Stimulated activated CD8-positive, alpha-beta memory T cell treated with anti-CD3 and anti-CD28 coated beads, Interleukin-15, amount 100 ng/mL, for 1 hour (primary cell): ENCODE measurements around the gene DCHS1.

ENCODE experiments used
- DNase-seq: peaks from one replicate; pipeline ENCODE4 v3.0.0-alpha.2; 2020; ENCODE audit warnings: low read depth

DCHS1 gene

DNA sequence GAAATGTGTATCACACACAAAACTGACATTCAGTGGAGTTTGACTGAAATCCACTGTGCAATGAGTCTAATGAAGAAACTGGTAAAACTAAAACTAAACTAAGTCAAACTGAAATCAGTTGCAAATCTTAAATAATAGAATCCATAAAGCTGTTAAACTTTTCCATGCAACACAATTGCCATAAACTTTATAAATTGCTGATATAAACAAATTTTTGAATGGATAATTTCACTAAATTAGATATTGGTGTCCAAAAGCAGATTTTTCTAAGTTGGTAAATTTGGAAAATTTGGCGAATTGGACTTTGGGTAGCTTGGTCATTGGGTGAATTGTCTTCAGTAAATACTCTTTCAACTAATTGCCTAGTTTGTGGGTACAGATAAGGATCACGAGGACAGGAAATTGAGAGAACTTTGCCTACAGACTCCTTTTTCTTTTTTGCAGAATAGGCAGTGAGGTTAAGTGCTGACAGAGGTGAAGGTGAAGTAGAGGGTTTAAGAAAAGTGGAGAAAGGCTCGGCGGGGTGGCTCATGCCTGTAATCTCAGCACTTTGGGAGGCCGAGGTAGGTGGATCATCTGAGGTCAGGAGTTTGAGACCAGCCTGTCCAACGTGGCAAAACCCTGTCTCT is 14.7 kb upstream of the DCHS1 start:
- DNase-seq, result no peak

DNA sequence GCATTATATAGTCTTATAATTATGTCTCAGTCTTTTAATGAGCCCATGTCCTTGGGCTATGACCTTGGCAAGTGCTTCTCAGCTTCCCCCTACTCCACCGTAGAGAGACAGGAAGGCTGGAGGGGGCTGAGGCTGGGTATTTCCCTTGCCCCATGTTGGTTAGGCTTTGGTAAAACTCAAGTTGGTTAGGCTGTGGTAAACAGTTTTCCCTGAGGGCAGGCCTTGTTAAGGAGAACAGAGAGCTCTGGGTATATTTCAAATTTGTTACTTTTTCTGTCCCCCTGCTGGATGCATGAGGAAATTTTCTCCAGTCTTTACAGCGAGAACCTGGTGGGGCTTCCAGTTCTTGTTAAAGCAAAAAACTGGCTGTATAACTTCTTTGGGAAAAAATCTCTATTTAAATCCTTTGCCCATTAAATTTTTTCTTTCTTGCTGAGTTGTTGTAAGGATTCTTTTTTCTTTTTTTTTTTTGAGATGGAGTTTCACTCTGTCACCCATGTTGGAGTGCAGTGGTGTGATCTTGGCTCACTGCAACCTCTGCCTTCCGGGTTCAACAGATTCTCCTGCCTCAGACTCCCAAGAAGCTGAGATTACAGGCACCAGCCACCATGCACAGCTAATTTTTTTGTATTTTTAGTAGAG is 12.2 kb upstream of the DCHS1 start:
- DNase-seq, result no peak

DNA sequence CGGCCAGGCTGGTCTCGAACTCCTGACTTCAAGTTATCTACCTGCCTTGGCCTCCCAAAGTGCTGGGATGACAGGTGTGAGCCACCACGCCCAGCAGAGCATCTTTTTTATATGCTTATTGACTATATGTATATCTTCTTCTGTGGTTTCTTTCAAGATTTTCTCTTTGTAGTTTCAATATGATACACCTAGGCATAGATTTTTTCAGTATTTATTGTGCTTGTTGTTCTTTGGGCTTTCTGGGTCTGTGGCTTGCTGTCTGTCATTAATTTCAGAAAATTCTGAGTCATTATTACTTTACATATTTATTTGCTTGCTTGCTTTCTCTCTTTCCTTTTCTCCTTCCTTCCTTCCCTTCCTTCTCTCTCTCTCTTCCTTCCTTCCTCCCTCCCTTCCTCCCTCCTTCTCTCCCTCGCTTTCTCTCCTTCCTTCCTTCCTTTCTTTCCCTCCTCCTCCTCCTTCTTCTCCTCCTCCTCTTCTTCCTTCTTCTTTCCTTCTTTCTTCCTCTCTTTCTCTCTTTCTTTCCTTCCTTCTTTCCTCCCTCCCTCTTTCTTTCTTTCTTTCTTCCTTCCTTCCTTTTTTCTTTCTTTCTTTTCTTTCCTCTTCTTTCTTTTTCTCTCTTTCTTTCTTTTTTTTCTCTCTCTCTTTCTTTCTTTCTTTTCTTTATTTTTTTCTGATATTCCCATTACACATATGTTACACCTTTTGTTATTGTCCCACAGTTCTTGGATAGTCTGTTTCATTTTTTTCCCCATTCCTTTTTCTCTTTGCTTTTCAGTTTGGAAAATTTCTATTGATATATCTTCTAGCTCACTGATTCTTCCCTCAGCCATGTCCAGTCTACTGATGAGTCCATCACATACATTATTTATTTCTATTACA is 10.9 kb upstream of the DCHS1 start:
- DNase-seq, result no peak

DNA sequence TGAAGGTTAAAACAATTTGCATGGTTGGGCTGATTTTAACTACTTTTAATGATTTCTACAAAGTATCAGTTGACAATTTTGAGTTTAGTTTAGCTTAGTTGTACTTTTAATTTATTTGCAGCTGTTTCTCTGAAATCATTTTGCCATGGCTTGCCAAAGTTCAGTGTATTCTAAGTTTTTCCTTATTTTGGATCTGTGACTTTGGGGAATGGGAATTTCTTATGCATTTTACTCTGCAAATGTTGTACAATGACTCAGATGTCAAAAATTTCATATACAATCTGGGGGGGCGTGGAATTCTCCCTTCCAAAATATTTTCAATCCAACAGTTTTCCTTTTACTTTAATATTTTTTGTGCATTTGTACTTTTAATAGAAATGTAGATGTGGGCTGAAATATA is 8.9 kb upstream of the DCHS1 start:
- no peak for DNase-seq

DNA sequence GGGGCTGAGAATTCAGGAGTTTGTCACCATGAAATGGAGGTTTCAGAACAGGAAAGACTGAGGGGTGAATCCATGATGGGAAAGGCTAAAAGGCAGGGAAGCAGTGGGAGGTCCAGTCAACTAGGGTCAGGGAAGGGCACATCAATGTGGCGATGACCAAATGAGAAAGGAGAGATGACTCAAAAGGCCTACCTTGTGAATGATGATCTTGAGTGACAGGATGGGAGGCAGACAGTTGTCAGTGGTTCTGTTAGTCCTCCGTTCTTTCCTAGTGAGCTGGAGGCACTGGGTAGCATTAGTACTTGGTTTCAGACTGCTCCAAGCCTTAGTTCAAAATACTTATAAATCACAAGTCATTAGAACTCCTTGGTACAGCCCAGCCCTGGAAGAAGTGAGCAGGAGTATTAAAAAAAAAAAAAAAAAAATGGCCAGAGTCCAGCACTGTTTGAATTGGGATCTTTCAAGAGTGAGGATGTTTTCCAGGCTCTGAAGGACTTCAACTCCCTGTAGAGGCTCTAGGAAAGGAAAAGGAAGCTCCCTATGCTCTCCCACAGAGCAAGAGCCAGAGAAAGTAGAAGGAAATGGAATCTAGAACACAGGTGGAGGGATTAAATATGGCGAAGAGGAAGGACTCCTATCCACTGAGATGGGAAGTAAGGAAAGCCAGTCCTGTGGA is 8.3 kb upstream of the DCHS1 start:
- DNase-seq, result no peak

DNA sequence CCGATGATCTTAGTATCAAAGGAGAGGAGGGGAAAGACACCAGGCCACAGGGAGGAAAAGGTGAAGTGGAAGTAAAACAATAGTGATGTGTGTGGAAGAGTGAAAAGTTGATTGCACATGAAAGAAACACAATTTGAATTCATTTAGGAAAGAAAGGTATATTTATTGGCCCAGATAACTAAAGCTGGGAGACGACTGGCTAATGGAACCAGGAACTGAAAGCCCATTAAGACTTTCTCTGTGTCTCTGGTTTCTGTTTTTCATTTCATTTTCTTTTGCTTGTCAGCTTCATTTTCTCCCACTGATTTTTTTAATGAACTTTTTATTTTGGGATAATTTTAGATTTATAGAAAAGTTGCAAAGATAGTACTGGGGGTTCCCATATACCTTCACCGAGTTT is 5.1 kb upstream of the DCHS1 start:
- DNase-seq, result no peak

DNA sequence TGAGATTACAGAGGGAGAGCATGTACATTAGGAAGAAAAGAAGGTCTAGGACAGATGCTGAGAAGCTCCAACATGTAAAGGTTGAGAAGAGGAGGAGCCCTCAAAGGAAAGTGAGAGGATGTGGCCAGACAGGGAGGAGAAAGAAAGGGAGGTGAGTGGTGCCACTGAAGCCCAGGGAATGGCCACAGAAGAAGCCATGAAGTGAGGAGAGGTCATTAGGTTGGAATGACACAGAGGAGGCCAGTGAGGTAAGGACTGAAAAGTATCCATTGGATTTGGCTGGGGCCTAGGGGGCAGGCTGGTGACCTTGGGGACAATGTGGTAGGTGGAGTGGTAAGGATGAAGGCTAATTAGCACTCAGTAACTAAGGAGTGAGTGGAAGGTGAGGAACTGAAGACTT is 3.0 kb upstream of the DCHS1 start:
- no peak for DNase-seq

DNA sequence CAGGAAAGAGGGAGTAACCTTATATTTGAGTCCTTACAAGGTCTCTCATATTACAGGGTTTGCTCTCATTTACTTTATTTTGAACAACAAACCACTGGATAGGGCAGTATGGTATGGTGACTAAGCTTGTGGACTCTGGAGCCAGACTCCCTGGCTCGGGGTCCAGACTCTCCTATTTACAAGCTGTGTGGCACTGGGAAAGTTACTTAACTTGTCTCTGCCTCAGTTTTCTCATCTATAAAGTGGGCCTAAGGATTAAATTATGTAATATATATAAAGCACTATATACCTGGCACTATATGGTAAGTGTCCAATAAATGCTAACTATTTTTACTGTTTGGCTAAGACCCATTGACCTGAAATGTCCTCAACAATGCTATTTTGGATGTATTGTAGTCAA is 1.7 kb upstream of the DCHS1 start:
- no peak for DNase-seq

DNA sequence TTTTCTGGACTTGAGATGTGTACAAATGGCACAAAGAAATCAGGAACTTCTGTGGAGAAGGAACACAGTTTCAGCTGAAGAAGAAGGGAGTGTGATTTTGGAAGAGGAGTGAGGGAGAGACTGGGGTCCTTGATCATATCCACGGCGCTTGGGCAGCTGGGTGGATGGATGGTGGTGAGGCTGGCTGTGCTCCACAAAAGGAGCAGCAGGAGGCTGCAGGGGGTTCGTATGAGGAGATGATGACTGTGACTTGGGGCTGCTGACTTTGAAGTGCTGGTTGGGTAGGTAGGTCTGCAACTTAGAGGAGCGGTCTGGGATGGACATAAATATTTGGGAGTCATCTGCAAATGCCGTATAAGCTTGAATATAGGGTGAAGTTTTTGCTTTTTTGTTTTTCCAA is 1.3 kb upstream of the DCHS1 start:
- DNase-seq, result no peak

DNA sequence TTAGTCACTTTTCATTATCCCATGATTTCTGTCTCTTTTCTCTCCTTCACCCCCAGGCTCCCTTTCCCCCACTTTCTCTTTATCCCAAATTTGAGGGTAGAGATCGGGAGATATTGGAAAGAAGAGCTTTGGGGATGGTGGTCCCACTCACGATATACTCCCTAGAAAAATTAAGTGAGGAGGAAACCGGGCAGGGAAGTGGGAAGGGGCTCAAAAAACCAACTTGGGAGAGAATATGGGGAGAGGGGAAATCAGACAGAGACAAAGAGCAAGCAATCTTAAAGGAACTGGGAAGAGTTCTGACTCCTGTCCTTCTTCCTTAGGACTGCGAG is 941 bp upstream of the DCHS1 start:
- DNase-seq, result no peak

DNA sequence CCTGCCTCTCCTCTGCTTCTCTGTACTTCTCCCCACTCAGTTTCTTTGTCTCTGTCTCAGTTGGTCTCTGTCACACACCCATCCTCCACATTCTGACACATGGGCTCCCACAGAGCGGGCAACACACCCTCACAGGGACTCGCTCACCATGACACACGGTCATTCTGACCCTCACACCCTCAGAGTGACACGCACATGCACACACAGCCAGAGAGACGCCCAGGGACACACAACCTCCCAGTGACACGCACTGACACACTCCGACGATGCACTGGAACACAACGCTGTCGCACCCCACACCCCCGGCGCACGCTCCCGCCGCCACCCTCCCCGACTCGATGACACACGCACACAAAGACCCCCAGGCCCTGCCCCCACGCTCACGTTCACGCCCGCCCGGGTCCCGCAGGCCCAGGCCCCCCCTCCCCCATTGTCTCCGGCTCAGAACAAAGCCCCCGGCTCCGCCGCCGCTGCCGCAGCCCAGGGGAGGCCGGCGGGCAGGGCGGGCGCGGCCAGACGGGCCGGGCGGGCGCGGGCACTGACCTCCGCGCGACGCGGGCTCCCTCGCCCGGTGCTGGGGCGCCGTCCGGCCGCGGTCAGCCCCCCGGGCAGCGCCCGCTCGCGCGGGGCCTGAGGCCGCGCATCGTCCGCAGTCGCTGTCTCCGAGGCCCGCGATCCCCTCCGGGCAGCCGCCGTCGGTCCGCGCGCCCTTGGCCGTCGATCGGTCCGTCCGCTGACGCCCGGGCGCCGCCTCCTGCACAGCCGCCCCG is 404 bp downstream of the DCHS1 start:
- no peak for DNase-seq

DNA sequence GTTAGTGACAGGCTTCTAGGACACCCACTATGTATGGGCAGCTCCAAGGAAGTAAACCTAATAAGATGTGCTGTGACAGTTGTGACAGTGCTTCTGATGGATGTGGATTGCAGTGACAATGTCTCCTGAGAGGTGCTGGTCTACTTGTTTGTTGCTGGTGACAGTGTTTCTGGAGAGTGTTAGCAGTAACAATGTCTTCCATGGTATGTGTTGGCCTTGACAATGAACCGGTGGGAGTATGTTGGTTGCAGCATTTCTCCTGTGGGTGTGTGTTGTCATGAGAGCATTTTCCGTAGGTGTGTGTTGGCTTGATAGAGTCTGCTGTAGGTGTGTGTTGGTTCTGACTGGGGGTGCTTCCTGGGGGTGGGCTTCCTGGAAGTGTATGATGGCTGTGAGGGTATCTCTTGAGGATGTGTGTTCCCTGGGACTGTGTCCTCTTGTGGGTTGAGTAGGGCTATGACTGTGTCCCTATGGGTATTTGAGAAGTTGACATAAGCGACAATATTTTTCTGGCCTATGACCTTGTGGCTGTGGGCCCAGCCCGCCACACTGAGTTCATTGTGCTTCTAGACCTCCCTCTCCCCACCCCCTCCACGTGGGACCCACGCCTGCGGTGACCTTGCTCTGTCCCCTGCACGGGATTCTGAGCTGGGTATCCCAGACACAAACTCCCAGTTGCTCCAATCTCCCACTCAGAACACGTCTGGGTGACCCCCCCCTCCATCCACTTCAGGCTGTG is 1.2 kb downstream of the DCHS1 start:
- DNase-seq, result no peak

DNA sequence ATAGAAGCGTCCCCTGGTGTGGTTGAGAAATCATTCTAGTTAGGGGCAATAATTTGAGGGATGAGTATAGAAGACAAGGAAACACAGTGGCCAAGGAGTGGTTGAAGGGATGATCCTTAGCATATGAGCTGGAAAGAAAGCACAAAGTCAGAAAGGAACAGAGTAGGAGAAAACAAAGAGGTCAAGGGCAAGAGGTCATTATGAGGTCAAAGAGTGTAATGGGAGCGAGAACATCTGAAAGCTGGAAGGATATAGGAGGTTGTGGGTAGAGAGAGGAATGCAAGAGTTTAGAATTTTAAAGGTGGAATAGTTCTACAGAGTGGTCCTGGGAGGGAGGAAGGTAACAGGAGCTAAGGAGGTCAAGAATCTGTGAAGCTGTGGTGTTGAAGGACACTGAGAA is 2.0 kb downstream of the DCHS1 start:
- DNase-seq, result no peak

DNA sequence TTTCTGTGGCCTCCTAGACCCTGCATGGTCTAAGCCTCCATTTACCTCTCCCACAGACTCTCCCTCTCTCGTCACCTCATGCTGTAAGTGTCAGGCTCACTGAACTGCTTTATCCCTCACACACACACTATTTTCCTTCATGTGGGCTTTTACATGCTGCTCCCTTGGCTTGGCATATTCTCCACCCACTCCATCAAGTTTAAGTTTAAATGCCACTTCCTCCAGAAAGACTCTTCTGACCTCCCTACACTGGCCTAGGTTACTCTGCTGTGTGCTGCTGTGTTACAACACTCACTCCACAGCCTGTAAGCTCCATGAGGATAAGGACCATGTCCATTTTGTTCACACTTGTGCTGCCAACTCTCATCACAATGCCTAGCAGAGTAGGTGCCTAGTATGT is 2.5 kb downstream of the DCHS1 start:
- DNase-seq, result no peak

DNA sequence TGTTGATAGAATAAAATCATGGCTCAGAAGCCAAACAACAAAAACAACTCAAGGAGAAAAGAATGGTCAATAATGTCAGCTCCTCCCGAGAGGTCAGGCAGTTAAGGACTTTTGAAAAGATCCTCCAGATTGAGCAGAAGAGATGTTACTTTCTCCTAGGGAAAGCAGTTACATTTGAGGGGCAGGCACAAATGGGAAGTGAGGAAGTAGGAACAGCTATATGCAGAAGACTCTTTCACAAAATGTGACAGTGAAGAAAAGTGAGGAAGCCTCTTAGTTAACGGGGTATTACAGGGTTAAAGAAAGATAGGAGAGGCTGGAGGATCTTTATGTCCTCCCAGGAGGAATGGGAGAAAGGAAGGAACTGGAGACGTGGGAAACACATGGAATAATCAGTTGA is 3.4 kb downstream of the DCHS1 start:
- no peak for DNase-seq

DNA sequence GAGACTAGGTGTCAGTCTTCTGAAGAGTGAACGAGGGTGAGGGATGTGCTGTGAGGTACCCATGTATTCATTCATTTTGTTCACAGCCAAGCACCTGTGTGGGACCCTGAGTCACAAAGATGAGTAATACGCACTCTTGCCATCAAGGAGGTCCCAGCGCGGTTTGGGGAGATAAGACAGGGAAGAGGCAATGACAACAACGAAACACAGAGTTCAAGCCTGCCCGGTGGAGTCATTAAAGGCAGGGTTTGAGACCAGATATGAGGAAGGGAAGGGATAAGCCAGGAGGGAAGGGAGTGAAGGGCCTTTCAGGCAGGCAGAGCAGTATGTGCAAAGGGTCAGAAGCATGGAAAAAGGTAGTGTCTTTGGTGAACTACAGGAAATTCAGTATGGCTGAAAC is 4.6 kb downstream of the DCHS1 start:
- DNase-seq, result no peak

DNA sequence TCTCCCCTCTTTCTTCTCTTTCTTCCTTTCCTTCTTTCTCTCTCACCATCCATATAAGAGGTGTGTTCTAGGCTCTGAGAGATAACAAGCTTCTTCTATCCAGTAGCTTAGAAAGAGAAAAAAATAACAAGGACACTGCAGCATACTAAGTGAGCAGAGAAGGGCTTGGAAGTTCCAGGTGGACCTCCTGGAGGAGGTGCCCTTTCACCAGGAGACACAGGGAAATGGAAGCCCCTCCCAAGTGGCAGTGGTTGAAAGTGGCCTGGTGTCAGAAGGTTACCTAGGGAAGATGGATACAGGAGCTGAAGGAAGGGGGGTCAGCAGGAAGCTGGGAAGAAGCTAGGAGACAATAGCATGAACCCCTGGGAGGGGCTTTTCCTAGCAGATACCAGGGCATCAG is 5.5 kb downstream of the DCHS1 start:
- no peak for DNase-seq

DNA sequence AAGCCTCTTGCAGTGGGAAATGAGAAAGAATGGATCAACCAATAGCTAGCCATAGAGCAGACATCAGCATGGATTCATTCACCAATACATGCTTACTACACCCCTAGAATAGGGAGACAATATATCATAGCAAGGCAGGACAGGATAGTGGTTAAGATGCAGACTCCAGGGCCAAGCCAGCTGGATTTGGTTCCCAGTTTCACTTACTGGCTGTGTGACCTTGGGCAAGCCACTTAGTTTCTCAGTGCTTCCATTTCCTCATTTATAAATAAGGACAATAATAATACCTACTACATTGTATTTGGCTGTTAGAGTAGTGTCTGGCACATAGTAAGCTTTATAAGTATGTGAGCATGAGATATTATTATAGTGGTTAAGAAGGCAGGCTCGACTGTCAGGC is 7.1 kb downstream of the DCHS1 start:
- no peak for DNase-seq

DNA sequence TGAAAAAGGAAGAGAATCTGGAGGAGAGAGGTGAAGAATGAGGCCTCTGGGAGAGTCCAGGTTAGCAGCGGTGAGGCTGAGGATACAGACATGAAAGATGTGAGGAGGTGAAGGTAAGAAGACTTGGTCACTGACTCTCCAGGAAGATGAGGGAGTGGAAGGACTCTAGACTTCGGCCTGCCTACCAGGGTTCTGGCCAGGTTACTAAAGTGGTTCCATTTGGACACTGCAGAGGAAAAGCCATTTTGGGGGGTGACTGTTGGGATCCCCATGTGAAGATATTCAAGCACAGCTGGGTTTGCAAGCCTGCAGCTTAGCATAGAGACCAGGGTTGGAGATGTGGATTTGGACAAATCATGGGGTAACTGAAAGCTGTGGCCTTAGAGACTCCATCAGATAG is 7.8 kb downstream of the DCHS1 start:
- DNase-seq, result no peak

DNA sequence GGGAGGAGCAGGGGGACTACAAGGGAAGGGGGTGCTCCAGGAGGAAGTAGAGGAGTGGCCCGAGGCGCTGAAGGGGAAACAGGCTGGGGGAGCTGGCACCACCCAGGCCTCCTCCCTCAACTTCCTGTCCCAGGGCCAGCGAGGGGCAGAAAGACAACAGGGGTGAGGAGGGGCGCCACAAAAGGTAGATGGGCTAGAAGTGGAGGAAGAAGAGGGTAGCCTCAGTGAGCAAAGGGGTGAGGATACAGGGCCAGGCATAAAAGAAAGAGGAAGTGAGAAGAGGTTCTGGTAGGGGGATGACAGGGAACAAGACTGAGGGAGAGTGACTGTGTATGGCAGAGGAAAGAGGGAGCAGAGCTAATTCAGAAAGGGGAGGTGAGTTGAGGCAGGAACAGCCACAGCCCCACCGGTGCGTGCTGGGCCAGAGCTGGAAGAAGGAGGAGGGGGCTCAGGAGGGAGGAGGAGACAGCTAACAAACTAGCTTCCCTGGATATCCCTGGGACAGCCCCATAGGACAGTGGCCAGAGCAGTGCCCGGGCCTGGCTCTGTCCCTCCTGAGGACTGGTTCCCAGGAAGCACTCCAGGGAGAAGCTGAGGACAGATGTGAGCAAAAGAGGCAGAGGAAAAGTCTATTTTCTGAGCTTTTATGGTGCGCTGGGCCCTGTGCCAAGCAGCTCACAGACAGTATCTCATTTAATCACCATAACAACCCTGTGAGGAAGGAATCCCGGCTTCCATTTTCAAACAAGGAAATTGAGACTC is 8.5 kb downstream of the DCHS1 start:
- DNase-seq, result no peak

DNA sequence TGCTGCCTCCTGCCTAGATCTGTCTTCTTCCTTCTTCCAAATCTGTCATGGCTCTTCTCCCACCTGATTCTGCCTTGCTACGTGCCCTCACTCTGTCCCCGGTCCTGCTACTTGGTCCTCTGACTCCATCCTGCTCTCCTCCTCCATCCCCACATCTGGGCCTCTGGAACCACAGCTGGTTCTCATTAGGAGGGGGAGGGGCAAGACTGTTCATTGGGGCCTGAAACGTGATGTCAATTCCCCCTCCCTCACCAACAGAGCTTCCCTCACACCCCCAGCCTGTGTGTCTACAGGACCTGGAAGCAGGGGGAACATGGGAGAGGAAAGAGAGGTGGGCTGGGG is 9.1 kb downstream of the DCHS1 start:
- DNase-seq, result no peak
